HG02938 (cell line): ENCODE measurements around the gene TCF4.

Source experiments
- ATAC-seq: cut with Tn5 transposase; IDR thresholded peaks from one replicate; pipeline ENCODE4 v1.9.1; 2021; ENCODE audit warnings: mild to moderate bottlenecking, moderate library complexity; ENCODE audit not compliant: unreplicated experiment

Gene TCF4

GRCh38 chr18:55446996-55447671 lies 140.9 kb downstream of the TCF4 start:
- ATAC-seq = no peak

GRCh38 chr18:55444536-55444935 lies 143.5 kb downstream of the TCF4 start:
- no peak for ATAC-seq

- ATAC-seq = no peak
Measured at GRCh38 chr18:55443776-55444175, 144.2 kb downstream of the TCF4 start.

- ATAC-seq = no peak
Measured at GRCh38 chr18:55442561-55442960, 145.4 kb downstream of the TCF4 start.

GRCh38 chr18:55440988-55441387 lies 147.0 kb downstream of the TCF4 start:
- no peak for ATAC-seq

GRCh38 chr18:55439056-55439455 lies 148.9 kb downstream of the TCF4 start:
- no peak for ATAC-seq

GRCh38 chr18:55435592-55435991 lies 152.4 kb downstream of the TCF4 start:
- ATAC-seq = no peak

GRCh38 chr18:55433648-55434047 lies 154.3 kb downstream of the TCF4 start:
- ATAC-seq = no peak

GRCh38 chr18:55433140-55433539 lies 154.9 kb downstream of the TCF4 start:
- no peak for ATAC-seq

GRCh38 chr18:55432307-55433040 lies 155.5 kb downstream of the TCF4 start:
- ATAC-seq = no peak

- no peak for ATAC-seq
Measured at GRCh38 chr18:55430026-55430425, 158.0 kb downstream of the TCF4 start.

- ATAC-seq = no peak
Measured at GRCh38 chr18:55427951-55428350, 160.0 kb downstream of the TCF4 start.

GRCh38 chr18:55425698-55426097 lies 162.3 kb downstream of the TCF4 start:
- ATAC-seq = no peak

- ATAC-seq = no peak
Measured at GRCh38 chr18:55422456-55423180, 165.4 kb downstream of the TCF4 start.

- ATAC-seq = no peak
Measured at GRCh38 chr18:55421615-55422419, 166.2 kb downstream of the TCF4 start.

GRCh38 chr18:55421308-55421614 lies 166.7 kb downstream of the TCF4 start:
- ATAC-seq = no peak

GRCh38 chr18:55420665-55421307 lies 167.2 kb downstream of the TCF4 start:
- peak; percentile 76 for ATAC-seq

GRCh38 chr18:55419947-55420664 lies 167.9 kb downstream of the TCF4 start:
- peak; percentile 21 for ATAC-seq

GRCh38 chr18:55419132-55419946 lies 168.7 kb downstream of the TCF4 start:
- no peak for ATAC-seq
